ENCODE data around the gene TMEM131L. TPM values are rescaled to one million over a fixed set of nuclear protein-coding genes. Genes with fewer than 3 reads are reported as not detected.

Gene TMEM131L
- total RNA-seq, 1 experiment from 2014 or later = 19.7 TPM

GRCh38 chr4:153572609-153573008 is 106.4 kb downstream of the TMEM131L start (continued):
- no peak for TF ChIP-seq SIN3A (IDR thresholded peaks at IDR 0.05; ENCODE audit: low read depth)

- no peaks in the 10 kb centered on the region for H4K20me1 ChIP-seq (ENCODE audit: insufficient read depth)
- H3K27me3 ChIP-seq (ENCODE audit: insufficient read depth, low read length) = no peaks in the 10 kb centered on the region
- no peak overlapping the region for H3K4me2 ChIP-seq (ENCODE audit: low read length)
- no peaks in the 10 kb centered on the region for H3K36me3 ChIP-seq (ENCODE audit: control insufficient read depth in 1 of 2, insufficient read depth in 2 of 2, low read length in 2 of 2)
- ATAC-seq (no peak), DNase-seq (ENCODE audit: low read depth, low spot score) (no peak)
- ChIA-PET POLR2A (no interaction called here), CTCF (interaction anchor here (0.6 to 2.1 kb wide), 7 partner anchors 9 to 445 kb away, joined by 3 to 28 read pairs (median 5); partner anchors contain the start of gene TMEM131L), RAD21 (ENCODE audit: low non-redundant PET in 1 of 2, low total read pairs in 2 of 2, uncharacterized antibody in 2 of 2, unreplicated experiment in 2 of 2) (interaction anchor here in 1 of 2 experiments (1.7 kb wide), 1 partner anchor 140 kb away, joined by 8 read pairs; no protein-coding TSS in a partner anchor)
- intact Hi-C loops (cut with micrococcal nuclease) = loop anchor here (10.0 kb wide), 1 partner anchor 728 kb away; no protein-coding TSS in a partner anchor
- no peak overlapping the region for H3K4me3 ChIP-seq (replicated peaks in 1 of 2; ENCODE audit: low read depth in 1 of 2, low read length in 2 of 2)
- TF ChIP-seq EZH2phosphoT487 (IDR thresholded peaks at IDR 0.05; ENCODE audit: borderline replicate concordance) = no peak
- TF ChIP-seq, protein P1, sequence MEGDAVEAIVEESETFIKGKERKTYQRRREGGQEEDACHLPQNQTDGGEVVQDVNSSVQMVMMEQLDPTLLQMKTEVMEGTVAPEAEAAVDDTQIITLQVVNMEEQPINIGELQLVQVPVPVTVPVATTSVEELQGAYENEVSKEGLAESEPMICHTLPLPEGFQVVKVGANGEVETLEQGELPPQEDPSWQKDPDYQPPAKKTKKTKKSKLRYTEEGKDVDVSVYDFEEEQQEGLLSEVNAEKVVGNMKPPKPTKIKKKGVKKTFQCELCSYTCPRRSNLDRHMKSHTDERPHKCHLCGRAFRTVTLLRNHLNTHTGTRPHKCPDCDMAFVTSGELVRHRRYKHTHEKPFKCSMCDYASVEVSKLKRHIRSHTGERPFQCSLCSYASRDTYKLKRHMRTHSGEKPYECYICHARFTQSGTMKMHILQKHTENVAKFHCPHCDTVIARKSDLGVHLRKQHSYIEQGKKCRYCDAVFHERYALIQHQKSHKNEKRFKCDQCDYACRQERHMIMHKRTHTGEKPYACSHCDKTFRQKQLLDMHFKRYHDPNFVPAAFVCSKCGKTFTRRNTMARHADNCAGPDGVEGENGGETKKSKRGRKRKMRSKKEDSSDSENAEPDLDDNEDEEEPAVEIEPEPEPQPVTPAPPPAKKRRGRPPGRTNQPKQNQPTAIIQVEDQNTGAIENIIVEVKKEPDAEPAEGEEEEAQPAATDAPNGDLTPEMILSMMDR (IDR thresholded peaks at IDR 0.05 in 2 of 3, conservative IDR thresholded peaks at IDR 0.05 in 1 of 3; ENCODE audit: borderline replicate concordance in 1 of 3, insufficient read depth in 1 of 3, low read depth in 2 of 3, low read length in 2 of 3) = no peak
- no peak for TF ChIP-seq SRF (IDR thresholded peaks at IDR 0.05; ENCODE audit: low read depth)
- TF ChIP-seq, protein P2, sequence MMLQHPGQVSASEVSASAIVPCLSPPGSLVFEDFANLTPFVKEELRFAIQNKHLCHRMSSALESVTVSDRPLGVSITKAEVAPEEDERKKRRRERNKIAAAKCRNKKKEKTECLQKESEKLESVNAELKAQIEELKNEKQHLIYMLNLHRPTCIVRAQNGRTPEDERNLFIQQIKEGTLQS (IDR thresholded peaks at IDR 0.05) = no peak
- TF ChIP-seq FOSL1 (IDR thresholded peaks at IDR 0.05; ENCODE audit: low read depth) = no peak
- TF ChIP-seq TCF7L2 (IDR thresholded peaks at IDR 0.05; ENCODE audit: borderline replicate concordance, extremely low read depth, insufficient read depth, insufficient read length) = no peak
- no peak for TF ChIP-seq SP1 (IDR thresholded peaks at IDR 0.05; ENCODE audit: low read depth)
- no peak for TF ChIP-seq ELF1 (IDR thresholded peaks at IDR 0.05; ENCODE audit: borderline replicate concordance, low read depth)
- TF ChIP-seq CEBPB (IDR thresholded peaks at IDR 0.05; ENCODE audit: low read depth) = no peak
- no peaks in the 10 kb centered on the region for H3K9me2 ChIP-seq (ENCODE audit: insufficient read depth)
- no peak overlapping the region for H3K9ac ChIP-seq (ENCODE audit: low read length)
- no peaks in the 10 kb centered on the region for H3K79me2 ChIP-seq (ENCODE audit: insufficient read depth, low read length)
- no peak overlapping the region for H2AFZ ChIP-seq (ENCODE audit: low read depth, low read length, poor library complexity, severe bottlenecking)
- H3K9me3 ChIP-seq (ENCODE audit: control insufficient read depth in 1 of 2, insufficient read depth in 1 of 2, low read depth in 1 of 2, low read length in 2 of 2) = no peaks in the 10 kb centered on the region
- peaks cover 10 to 13% of the 10 kb centered on the region in 2 experiments; a peak in 3 of 4 replicates for H3K4me1 ChIP-seq (ENCODE audit: control insufficient read depth in 1 of 2, insufficient read depth in 2 of 2, low read length in 2 of 2)
- no peak overlapping the region for H3K27ac ChIP-seq (ENCODE audit: low read depth, low read length)
- no TSS peak for BruUV-seq (replicated peaks)
Measured at GRCh38 chr4:153573221-153573620, 107.1 kb downstream of the TMEM131L start.
